ENCODE measurements around the gene SKAP2. TPM values are rescaled to one million over a fixed set of nuclear protein-coding genes. Genes with fewer than 3 reads are reported as not detected.
A peak's percentile ranks its signal among the peaks of the same experiment; 100 is the strongest.

SKAP2 gene
- total RNA-seq, 1 experiment from 2014 or later, result 33.8 TPM

DNA sequence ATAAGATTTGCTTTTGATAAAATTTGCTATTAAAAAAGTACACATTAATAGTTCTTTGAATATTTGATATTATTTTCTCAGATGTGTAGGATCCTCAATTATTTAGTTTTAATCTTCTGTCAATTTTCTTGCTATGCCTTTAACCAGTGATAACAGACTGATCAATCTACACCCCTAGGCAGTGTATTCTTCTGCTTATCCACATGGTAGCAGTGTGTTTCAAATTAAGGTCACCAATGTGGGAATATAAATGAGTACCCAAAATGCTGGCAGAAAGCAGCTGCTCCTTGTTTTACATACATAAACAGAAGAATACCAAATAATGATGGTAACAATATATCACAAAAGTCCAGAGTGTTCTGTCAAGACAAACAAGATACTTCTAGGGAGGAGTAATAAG, 87.0 kb downstream of the SKAP2 start:
- no peak for DNase-seq (ENCODE audit: low read depth)

DNA sequence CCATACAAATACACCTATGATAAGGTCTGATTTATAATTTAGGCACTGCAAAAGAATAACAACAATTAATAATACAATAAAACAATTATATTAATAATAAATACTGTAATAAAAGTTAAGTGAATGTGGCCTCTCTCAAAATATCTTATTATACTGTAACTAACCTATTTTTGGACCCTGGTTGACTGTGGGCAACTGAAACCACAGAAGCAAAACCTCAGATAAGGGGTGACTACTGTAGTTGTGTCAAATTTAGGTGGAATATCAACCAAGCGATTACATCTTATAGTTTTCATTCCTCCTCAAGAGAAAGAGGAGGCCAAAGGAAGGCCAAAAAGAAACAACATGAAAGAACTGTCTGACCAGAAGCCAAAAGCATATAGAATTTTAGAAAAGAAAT, 103.9 kb downstream of the SKAP2 start:
- no peak for DNase-seq (ENCODE audit: low read depth)

DNA sequence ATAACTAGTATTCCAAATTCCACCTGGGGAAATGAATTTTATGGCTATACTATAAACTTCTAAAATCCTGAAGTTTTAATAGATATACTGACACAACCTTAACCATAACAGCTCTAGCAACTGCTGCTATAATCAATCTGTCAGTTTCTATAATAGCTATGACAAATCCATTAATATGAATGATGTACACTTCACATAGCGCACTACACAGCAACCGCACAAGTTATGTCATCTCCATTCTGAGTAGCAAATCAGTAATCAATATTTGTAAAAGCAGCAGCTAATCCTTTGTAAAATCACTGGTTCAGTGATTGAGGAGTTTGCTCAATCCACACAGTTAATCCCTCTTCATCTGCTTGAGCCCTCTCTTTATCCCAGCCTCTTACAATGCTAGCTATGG, 105.3 kb downstream of the SKAP2 start:
- DNase-seq (ENCODE audit: low read depth), result no peak

DNA sequence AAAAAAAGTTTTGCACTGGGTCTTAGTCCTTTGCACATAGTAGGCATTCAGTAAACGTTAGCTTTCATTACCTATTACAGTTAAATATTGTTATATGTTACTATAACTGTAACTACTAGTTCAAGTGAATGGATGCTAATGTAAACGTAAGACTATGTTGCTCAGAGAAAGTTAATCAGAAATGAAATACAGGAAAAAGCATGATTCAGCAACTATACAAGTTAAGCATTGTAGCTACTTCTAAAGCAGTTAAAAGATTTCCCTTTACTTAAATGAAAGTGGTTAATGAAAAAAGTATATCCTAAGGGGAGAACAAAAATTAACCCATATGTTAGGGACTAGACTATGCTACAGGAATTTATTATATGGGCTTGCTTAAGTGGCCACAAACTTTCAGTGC, 121.2 kb downstream of the SKAP2 start:
- no peak for DNase-seq (ENCODE audit: low read depth)

DNA sequence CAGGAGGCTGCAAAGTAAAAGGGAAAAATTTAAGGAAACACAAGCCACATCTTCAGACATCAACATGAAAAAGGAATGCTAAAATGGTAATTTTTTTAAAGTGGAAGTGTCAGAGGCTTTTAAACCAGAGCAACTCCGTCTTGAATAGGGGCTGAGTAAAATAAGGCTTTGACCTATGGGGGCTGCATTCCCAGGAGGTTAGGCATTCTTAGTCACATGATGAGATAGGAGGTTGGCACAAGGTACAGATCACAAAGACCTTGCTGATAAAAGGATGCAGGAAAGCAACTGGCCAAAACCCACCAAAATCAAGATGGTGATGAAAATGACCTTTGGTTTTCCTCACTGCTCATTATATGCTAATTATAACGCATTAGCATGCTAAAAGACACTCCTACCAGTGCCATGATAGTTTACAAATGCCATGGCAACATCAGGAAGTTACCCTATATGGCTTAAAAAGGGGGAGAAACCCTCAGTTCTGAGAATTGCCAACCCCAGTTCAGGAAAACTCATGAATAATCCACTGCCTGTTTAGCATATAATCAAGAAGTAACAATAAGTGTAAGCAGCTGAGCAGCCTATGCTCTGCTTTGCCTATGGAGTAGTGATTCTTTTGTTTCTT, 128.3 kb downstream of the SKAP2 start:
- no peak for DNase-seq (ENCODE audit: low read depth)

DNA sequence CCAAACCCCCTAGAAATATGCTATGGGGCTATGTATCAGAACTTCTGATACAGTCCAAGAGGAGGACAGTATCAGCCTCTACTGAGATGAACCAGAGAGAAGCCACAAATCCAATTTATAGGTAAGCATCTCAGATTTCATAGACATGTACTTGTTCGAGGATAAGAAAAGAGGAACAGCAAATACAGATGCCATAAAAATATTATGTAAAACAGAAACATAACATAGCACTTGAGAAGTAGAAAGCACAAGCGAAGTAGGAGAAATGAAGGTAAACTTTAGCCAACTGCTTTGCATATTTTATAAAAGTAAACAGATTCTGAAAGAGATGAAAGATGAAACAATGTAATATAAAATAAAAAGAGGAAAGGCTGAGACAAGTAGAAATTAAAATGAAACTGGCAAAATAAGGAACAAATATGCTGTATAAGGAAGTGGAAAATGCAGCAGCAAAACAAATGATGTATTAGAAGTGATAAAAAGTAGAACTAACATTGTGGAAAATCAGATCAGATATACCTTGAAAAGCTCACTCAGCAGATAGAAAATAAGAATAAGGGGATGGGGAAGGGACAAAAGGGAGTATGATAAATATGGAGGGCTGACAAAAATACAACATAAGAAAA, 135.1 kb downstream of the SKAP2 start:
- DNase-seq (ENCODE audit: low read depth), result no peak

DNA sequence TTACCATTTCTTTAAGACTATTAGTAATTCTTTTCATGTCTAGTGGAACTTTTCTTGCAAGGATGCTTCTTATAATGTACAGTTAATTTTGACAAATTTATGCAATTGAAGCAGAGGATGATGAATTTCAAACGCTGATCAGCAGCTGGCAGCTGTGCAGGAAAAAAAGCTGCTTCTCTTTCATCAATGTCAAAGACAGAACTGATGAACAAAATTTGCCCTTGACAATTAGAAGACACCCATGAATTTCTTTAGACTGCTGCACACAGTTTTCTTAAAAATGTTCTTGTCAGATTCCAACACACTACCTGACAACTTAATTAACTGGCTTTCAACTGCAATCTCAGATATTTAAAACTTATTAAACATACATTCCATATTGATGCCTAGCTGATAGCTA, 138.3 kb downstream of the SKAP2 start:
- no peak for DNase-seq (ENCODE audit: low read depth)

DNA sequence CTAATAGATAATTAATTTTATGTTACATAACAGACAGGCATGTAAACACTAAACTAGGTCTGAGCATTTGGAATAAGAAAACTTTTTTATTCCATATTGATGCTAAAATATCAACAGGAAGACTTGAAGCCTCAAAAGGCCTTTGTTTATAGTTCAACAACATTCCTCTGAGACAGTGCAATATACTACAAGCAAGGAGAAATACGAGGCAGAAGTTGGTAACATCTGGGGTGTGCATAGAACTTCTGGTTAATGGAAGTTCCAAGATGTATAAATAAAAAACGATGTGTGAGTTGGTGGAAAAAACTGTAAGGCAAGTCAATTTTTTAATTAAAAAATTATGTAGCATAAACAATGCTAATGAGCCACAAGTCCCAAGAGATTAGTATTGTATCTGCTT, 139.6 kb downstream of the SKAP2 start:
- no peak for DNase-seq (ENCODE audit: low read depth)

DNA sequence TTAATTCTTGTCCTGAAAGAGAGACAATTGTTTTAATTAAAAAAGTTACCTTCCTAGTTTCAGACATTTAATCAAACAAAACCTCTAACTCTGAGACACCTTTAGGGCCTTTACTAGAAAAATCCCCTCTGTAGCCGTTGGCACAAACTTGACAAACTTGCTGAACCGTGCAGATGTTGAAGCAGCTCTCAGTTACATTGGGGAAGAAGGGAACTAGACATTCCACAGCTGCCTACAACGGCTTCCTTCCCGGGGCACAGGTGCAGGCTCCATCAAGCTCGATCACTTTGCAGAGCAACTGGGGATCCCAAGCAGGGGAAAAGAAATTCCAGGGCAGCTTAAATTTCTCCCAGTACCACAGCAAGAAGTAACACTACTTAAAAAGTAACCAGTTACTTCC, 141.3 kb downstream of the SKAP2 start:
- no peak for DNase-seq (ENCODE audit: low read depth)

DNA sequence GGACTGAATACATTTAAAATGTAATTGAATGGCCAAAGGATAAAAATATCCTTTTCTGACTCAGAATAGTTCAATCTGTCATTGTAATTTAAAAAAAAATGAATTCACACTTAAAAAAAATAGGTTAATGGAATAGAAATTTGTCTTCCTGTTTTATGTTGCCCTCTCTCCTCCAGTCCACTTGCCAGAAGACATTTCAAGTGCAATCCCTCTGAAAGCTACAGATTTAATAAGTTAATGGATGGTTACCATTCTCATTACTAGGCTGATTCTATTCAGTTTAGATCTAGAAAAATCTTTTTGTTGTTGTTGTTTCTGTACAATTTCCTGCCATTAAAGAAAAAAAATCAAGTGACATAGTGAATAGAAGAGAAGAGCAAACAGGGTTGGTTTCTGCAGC, 142.9 kb downstream of the SKAP2 start:
- DNase-seq (ENCODE audit: low read depth), result no peak

DNA sequence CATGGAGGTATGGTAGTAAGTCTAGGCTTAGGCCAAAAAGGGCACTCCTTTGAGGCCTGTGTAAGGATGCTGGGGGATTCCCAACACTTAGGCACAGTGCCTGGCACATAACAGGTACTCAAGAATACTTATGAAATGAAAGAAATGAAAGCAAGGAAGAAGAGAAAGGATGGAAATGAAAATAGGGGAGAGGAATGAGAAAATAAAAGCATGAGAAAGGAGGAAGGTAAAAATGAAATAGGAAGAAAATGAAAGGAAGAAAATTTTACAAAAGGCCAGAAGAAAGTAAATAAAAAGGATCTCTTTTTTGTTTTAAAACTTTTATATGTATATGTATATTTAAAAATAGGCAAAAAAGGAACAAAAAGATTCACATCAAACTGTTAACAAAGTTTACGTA, 146.3 kb downstream of the SKAP2 start:
- no peak for DNase-seq (ENCODE audit: low read depth)

DNA sequence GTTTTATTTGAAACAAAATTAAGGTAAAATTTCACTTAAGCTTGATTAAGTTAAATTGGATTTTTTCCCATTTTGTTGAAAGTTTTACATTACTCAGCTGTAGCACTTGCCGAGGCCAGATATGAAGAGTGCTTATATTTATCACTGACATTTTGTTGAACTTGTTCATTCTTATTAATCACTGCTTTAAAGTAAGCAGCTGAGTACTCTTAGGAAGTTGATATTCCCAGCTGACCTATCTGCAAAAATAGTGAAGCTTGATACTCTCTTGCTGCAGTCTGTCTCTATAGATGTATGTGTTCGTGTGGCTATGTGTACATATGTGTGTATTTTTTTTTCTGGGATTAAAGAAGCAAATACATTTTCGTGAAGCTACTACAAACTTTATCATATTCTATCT, 150.0 kb downstream of the SKAP2 start:
- DNase-seq (ENCODE audit: low read depth), result no peak

DNA sequence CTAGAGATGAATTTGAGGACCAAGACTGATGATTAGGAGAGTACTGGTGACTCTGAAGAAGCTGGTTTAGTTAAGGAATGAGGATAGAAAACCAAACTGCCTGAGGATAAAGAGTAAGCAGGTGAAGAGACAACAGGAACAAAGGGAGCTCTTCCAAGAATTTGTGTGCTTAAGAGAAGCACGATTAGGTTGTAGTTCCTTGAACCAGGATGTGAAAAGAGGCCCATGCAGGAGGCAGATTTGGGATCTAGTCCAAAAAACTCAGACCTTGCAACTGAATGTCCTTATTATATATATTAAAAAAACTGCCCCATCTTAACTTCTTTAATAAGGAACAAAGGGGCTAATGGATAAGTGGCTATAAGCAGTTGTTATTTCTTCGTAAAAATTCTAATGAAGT, 150.4 kb downstream of the SKAP2 start:
- no peak for DNase-seq (ENCODE audit: low read depth)

DNA sequence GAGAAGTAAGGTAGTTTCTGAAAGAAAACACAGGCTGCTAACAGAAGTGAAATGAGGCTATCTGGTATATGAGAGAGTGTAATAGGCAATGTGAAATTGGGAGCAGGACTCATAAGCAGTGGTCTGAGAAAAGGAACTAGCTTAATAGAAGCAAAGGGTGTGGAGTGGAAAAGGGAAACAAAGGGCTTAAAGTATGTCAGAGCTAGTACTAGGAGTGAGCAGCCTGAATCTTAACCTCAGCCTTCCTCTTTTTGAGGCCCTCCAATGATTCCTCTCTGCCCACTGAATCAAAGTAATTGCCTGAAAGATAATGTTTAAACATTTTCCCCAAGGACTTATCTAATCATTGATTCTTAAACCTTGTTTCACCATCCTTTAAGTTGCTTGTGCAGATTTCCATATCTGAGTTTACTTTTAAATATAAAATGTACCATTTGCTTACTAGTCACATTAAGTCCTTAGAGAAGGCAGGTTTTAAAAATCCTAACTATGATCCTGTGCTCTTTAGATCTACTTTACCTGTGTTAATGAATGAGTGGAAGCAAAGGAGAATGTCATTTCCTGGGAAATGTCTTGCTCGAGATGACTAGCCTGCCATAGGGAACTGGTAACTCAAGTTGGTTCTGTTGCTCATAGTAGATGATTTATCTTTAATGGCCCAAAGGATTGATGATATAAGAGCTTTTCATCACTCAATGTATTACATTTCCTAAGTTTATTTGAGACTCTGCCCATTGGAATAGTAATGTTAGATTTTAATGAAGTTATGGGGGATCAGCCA, 155.0 kb downstream of the SKAP2 start:
- DNase-seq (ENCODE audit: low read depth), result no peak

DNA sequence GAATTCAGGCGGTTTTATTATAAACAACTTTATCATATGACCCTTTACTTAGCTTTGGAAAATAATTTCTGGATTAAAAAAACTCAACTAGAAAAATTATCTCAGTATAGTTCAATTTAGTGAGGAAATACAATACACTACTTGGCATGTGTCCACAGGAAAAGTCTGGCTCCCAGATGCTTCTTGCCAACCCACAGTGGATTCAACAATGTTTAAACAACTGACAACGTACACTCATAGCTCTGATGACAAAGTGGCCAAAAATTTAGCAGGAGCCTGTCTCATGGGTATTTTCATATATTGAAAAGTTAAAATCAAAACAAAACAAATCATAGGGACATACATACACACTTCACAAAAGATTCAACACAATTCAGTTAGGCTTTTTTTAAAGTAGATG, 158.8 kb downstream of the SKAP2 start:
- peak; percentile 96 for DNase-seq (ENCODE audit: low read depth)

DNA sequence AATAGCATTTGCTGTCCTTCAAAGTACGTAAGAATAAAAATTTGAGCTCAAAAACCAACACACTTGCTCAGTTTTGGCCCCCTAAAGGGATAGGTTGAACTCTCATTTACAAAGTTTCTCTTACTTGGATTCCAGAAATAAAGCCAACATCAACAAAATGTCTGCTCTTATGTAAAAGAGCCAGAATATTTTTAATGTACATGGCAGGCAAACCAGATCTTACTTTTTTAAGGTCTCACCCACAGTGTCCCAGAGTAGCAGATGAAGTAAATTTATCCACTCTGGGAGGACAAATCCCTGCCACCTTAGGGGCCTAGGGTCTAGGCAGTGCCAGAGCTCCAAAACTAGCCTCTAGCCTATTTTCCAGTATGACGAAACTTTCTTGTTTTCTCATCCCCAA, 159.6 kb downstream of the SKAP2 start:
- DNase-seq (ENCODE audit: low read depth), result no peak

DNA sequence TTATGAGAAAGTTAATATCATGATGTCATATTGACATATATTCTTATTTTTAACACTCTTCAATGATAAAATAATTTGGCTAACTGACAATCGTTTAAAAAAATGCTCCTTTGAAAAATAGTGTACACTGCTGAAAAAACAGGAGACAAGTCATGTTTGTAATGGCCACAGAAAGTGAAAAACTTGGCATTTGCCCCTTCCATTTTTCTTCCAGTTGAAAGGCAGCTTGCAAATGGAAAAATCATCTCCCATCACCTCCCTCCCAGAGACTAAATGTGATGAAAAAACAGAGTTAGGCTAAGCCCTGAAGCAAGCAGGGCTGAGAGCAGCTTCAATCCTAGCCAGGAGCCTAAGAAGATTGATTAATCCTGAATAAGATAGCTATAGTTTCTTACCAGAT, 160.4 kb downstream of the SKAP2 start:
- DNase-seq (ENCODE audit: low read depth), result no peak

DNA sequence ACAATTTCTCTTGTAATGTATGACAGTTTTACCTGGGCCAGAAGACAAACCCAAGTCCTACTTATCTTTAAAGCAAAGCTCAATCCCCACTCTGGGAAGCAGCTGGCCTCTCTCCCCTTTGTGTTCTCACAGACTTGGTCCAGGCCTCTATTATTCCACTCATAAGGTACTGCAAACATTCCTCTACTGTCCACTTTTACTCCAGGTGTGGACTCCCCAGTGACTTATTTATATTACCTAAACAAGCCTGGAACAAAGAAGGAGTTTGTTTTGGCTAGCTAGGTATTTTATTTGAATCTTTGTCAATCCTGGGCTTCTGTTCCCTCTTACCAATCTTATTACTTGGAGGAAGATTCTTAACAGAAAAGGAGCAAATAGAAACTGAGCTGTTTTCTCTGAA, 163.5 kb downstream of the SKAP2 start:
- no peak for DNase-seq (ENCODE audit: low read depth)

DNA sequence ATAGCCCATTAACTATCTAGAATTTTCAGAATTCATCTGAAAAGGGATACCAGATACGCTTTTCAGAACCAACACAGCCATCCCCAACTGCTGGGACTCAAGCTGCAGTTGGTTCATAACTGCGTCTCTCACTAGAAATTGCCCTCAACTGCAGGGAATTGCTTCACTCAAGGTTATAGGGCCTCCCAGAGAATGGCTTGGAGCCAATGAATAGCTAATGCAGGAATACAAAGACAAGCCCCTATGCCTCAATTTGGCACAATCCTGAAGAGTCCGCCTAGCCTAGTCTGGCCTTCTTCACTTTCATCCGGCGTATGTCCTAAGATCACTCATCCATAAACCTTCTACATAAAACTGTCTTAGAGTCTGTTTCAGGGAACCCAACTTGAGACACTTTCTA, 164.0 kb downstream of the SKAP2 start:
- DNase-seq (ENCODE audit: low read depth), result no peak

DNA sequence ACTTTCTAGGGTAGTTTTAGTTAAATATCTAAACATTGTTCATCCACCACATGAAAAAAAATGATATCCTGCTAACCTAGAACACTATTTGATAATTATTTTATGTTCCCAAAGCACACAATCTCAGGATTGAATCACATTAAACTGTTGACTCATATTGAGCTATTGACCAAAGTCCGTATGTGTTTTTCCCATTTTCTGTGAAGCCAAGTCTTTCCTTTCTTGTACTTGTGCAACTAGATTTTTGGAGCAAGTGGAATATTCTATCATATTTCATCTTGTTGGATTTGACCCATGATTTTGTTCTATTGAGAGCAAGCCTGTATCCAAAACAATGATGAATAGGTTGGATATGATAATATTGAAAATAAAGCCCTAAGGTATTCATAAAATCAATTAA, 164.6 kb downstream of the SKAP2 start:
- no peak for DNase-seq (ENCODE audit: low read depth)

DNA sequence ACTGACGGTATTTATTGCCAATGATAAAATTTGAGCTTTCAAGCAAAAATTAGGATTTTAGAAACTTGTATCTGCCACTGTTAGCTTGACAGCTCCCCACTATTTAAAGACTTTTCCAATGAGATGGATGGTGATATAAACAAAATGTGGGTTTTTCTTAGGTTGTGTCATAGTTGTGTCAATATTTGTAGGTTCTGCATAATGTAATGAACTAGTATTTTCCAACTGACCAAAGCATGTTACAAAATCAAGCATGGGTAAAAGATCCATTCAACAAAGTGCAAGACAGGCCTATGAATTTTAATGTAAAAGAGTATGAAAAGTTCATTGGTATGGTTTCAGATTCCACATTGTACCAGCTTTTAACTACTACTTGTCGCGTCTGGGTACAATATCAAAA, 165.6 kb downstream of the SKAP2 start:
- DNase-seq (ENCODE audit: low read depth), result no peak

DNA sequence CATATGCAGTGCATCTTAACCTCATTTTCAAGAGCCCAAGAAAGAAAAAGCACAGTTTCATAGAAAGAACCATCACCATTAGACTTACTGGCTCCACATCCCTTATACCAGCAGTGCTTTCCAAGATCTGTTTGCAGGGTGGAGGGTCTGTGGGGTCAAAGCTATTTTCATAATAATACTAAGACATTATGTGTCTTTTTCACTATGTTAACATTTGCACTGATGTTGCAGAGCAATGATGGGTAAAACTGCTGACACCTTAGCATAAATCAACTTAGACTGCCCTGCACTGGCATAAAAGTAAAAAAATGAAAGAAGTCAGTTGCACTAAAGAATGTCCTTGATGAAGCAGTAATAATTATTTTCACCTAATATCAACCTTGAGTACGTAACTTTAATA, 166.2 kb downstream of the SKAP2 start:
- DNase-seq (ENCODE audit: low read depth), result no peak

DNA sequence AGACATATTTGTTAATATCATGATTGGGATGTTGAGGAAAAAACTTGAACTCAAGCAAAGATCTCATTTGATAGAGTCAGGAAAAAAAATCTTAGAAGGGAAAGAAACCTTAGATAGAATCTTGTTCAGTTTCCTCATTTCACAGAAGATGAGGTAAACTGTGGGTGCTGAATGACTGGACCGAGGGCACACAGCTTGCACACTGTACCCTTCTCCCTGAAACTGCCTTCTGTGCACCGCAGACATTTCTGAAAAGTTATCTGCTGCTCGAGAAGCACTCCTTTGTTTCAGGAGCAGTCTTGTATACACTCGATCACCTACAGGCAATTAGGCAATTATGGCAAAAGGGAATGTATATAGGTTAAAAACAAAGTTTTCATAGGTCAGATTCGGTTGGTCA, 167.4 kb downstream of the SKAP2 start:
- DNase-seq (ENCODE audit: low read depth), result no peak
